Measurements from ENCODE around the gene LGR6.
"Not testable (repeated sequence)": the region's sequence is repeated elsewhere in the genome, so short reads cannot be mapped to it uniquely, and the experiment has no call there.

The LGR6 gene

DNA sequence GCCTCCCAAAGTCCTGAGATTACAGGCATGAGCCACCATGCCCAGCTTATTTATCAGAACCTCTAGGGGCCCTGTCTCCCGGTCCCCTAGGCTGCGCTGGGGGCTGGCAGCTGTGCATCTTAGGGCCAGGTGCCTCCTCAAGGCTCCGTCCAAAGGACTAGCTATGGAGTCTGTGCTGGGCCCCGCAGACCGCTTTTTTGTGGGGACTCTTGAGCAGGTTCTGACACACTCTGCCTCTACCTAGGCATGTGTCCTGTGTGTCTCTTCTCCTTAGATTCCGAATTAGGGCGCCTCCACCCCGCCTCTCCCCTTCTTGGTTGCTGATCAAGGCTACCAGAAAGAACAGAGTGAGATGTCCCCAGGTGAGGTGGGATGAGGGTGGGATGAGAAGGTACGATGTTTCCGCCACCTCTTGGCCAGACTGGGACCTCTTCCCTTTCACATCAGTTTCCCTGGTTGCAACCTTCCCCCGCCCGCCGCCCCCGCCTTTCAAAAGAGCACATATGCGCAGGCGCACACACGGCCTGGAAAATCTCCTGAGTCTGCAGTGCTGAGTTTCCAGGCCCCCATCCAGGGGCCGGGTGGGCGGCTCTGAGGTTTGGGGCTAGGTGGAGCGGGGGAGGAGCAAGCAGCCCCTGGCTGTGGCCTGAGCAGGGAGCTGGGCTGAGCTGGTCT is 28.2 kb upstream of the LGR6 start:
- H3K4me3 ChIP-seq (ENCODE audit: low read depth, low read length) = no peak overlapping the region
- TF ChIP-seq, protein P1, sequence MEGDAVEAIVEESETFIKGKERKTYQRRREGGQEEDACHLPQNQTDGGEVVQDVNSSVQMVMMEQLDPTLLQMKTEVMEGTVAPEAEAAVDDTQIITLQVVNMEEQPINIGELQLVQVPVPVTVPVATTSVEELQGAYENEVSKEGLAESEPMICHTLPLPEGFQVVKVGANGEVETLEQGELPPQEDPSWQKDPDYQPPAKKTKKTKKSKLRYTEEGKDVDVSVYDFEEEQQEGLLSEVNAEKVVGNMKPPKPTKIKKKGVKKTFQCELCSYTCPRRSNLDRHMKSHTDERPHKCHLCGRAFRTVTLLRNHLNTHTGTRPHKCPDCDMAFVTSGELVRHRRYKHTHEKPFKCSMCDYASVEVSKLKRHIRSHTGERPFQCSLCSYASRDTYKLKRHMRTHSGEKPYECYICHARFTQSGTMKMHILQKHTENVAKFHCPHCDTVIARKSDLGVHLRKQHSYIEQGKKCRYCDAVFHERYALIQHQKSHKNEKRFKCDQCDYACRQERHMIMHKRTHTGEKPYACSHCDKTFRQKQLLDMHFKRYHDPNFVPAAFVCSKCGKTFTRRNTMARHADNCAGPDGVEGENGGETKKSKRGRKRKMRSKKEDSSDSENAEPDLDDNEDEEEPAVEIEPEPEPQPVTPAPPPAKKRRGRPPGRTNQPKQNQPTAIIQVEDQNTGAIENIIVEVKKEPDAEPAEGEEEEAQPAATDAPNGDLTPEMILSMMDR (IDR thresholded peaks at IDR 0.05; ENCODE audit: low read depth, low read length) = no peak
- TF ChIP-seq POLR2A (IDR thresholded peaks at IDR 0.05; ENCODE audit: extremely low read depth, insufficient read length) = no peak
- TF ChIP-seq, protein P2, sequence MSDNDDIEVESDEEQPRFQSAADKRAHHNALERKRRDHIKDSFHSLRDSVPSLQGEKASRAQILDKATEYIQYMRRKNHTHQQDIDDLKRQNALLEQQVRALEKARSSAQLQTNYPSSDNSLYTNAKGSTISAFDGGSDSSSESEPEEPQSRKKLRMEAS (IDR thresholded peaks at IDR 0.05; ENCODE audit: low read depth, low read length) = no peak
- no peak for TF ChIP-seq MYC (IDR thresholded peaks at IDR 0.05; ENCODE audit: low read depth, low read length)
- DNase-seq (ENCODE audit: low read depth) = peak; percentile 51

DNA sequence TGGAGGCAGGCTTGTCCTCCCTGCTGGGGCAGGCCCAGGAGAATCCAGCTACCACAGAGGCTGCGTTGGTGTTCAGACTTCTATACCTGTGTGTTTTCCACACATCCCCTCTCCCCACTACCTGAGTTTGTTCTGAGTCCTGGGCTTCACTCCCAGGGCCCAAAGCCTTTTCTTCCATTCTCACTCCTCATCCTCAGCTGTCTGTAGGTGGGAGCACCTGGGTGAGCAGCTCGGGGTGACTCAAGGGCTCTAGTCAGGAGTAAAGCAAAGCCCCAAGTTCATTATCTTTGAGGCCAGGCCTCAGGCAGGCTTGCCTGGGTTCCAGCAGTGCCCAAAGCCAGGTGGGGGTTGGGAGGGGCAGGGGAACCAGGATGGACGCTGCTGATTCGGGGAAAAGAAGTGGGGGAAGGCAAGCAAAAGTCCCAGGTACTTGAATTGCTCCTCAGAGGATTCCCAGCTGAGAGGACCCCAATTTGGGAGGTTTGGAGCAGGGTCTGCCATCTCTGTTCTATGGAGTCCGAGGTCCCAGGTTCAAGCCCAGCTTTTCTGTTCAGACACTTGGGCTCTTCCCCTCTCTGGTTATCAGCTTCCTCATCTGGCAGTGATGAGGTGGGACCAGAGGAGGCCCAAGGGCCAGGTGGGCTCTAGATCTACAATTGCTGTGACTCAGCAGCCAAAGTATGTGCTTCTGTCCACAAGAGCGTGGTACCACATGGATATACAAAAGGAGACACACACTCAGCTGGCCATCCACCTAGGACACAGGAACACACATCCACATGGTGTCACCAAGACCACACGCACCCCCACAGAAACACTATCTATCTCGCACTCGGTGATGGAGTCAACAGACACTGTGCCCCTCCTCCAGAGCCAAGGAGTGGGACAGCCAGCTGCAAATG is 27.4 kb upstream of the LGR6 start:
- no peak overlapping the region for H3K4me3 ChIP-seq (ENCODE audit: low read depth, low read length)
- no peak for DNase-seq (ENCODE audit: low read depth)
- TF ChIP-seq, protein P2 (IDR thresholded peaks at IDR 0.05; ENCODE audit: low read depth, low read length) = no peak
- TF ChIP-seq, protein P1 (IDR thresholded peaks at IDR 0.05; ENCODE audit: low read depth, low read length) = no peak
- TF ChIP-seq MYC (IDR thresholded peaks at IDR 0.05; ENCODE audit: low read depth, low read length) (no peak), POLR2A (IDR thresholded peaks at IDR 0.05; ENCODE audit: extremely low read depth, insufficient read length) (no peak)

DNA sequence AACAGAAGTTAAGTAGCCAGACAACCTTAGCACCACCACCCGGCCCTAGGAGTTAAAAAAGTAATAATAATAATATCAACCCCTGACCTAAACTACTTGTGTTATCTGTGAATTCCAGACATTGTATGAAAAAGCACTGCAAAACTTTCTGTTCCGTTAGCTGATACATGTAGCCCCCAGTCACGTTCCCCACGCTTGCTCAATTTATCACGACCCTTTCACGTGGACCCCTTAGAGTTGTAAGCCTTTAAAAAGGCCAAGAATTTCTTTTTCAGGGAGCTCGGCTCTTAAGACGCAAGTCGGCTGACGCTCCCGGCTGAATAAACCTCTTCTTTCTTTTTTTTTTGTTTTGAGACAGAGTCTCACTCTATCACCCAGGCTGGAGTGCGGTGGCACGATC is 26.5 kb upstream of the LGR6 start:
- not testable (repeated sequence) for DNase-seq (ENCODE audit: low read depth); H3K4me3 ChIP-seq (ENCODE audit: low read depth, low read length)

DNA sequence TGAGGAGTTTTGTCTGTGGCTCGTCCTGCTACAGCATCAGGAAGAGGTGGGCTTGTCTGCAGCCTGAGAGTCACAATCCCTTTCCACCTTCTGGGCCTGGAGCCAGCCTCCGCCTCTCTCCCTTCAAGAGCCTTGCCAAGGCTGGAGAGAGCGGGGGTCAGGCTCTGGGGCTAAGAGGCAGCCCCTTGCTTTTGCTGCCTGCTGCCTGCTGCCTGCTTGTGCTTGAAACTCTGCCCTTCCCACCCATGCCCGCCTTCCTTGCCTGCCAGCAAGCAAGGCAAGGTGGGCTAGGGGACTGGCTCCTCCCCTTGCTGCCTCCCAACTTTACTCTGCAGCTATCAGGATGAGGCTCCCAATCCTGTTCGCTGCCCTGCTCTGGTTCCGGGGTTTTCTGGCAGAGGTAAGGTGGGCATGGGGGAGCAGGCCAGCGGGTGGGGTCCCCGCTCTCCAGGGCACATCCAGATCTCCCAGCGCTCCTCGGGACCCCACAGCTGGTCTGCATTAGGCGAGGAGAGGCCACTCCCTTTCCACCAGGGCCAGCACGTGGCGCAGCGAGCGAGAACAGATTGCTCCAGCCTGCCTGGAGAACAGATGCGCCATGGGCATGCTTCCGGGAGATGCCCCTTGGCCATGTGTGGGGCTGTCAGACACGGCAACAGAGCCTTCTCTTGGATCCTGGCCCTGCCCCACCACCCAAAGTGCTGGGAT is 25.7 kb upstream of the LGR6 start:
- H3K4me3 ChIP-seq (ENCODE audit: low read depth, low read length) = no peak overlapping the region
- no peak for DNase-seq (ENCODE audit: low read depth)
- no peak for TF ChIP-seq MYC (IDR thresholded peaks at IDR 0.05; ENCODE audit: low read depth, low read length)
- TF ChIP-seq, protein P1 (IDR thresholded peaks at IDR 0.05; ENCODE audit: low read depth, low read length) = no peak
- no peak for TF ChIP-seq POLR2A (IDR thresholded peaks at IDR 0.05; ENCODE audit: extremely low read depth, insufficient read length)
- TF ChIP-seq, protein P2 (IDR thresholded peaks at IDR 0.05; ENCODE audit: low read depth, low read length) = no peak

DNA sequence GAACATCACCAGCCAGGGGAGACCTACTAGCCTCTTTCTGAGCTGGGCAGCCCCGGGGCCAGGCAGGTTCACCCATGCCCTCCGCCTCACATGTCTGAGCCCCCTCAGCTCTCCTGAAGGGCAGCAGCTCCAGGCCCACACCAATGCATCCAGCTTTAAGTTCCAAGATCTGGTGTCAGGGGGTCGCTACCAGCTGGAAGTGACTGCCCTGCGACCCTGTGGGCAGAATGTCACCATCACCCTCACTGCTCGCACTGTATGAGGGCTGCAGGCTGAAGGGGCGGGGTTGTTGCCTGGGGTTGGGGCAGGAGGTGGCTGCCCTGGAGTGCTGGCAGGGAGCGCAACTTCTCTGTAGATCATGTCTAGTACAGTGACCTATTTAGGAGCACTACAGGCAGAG is 24.7 kb upstream of the LGR6 start:
- no peak for DNase-seq (ENCODE audit: low read depth)
- H3K4me3 ChIP-seq (ENCODE audit: low read depth, low read length) = no peak overlapping the region
- TF ChIP-seq, protein P1 (IDR thresholded peaks at IDR 0.05; ENCODE audit: low read depth, low read length) = no peak
- TF ChIP-seq, protein P2 (IDR thresholded peaks at IDR 0.05; ENCODE audit: low read depth, low read length) = no peak

DNA sequence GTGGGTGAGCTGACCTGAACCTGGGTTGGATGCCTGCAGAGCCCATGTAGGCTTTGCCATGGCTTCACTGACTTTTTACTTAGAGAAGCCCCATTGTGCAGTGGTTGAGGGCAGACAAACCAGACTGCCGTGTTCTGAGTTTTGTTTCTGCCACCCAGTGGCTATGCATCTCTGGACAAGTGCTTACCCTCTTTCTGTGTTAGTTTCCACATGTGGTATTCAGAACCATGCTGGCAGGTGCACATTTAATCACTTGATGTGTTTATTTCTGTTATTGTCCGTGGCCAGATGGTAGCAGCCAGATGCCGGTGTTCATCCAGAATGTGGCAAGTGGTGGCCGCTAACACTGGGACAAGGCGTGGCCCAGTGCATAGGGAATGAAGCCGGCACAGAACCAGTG is 22.9 kb upstream of the LGR6 start:
- H3K4me3 ChIP-seq (ENCODE audit: low read depth, low read length) = no peak overlapping the region
- TF ChIP-seq, protein P1 (IDR thresholded peaks at IDR 0.05; ENCODE audit: low read depth, low read length) = peak; percentile 3
- TF ChIP-seq MYC (IDR thresholded peaks at IDR 0.05; ENCODE audit: low read depth, low read length) = no peak
- peak; percentile 37 for DNase-seq (ENCODE audit: low read depth)

Data from NB4 (cell line).